RWPE1 (cell line): ENCODE results near the gene BIRC5.
"Not testable (repeated sequence)": the region's sequence is repeated elsewhere in the genome, so short reads cannot be mapped to it uniquely, and the experiment has no call there.

Experiments used
- CTCF ChIA-PET: fragments of 350-600 bp; sonication (Branson Sonifier 250); formaldehyde crosslinking; extraction: SDS; loops from one replicate; lab custom pipeline; 2021; lab: Yijun Ruan, JAX
- POLR2A ChIA-PET: fragments of 400-600 bp; formaldehyde crosslinking; extraction: SDS; loops from one replicate; lab custom pipeline; 2020; ENCODE audit warnings: antibody characterized with exemption; ENCODE audit not compliant: low non-redundant PET; lab: Yijun Ruan, JAX
- DNase-seq: peaks from one replicate; pipeline ENCODE4 v3.0.0; 2012; ENCODE audit warnings: low spot score
- H3K27ac ChIP-seq: fragments of 450-650 bp; 2 replicates; pipeline ENCODE4 v1.5.1; 2017
- TF ChIP-seq, protein P1 (sequence below): fragments of 450-650 bp; conservative IDR thresholded peaks from 2 replicates; pipeline ENCODE4 v1.5.1; 2017; ENCODE audit warnings: low read depth, mild to moderate bottlenecking

The BIRC5 gene

GRCh38 chr17:78170692-78171590 lies 43.1 kb upstream of the BIRC5 start:
- H3K27ac ChIP-seq: peak overlapping the region; percentile 67
- DNase-seq: no peak
- TF ChIP-seq, protein P1, sequence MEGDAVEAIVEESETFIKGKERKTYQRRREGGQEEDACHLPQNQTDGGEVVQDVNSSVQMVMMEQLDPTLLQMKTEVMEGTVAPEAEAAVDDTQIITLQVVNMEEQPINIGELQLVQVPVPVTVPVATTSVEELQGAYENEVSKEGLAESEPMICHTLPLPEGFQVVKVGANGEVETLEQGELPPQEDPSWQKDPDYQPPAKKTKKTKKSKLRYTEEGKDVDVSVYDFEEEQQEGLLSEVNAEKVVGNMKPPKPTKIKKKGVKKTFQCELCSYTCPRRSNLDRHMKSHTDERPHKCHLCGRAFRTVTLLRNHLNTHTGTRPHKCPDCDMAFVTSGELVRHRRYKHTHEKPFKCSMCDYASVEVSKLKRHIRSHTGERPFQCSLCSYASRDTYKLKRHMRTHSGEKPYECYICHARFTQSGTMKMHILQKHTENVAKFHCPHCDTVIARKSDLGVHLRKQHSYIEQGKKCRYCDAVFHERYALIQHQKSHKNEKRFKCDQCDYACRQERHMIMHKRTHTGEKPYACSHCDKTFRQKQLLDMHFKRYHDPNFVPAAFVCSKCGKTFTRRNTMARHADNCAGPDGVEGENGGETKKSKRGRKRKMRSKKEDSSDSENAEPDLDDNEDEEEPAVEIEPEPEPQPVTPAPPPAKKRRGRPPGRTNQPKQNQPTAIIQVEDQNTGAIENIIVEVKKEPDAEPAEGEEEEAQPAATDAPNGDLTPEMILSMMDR: no peak
- ChIA-PET POLR2A (interaction anchor here (0.7 kb wide), 1 partner anchor 29 kb away, joined by 16 read pairs; no protein-coding TSS in a partner anchor), CTCF (no interaction called here)

GRCh38 chr17:78171591-78172248 lies 42.3 kb upstream of the BIRC5 start:
- ChIA-PET CTCF (interaction anchor here (0.7 kb wide), 1 partner anchor 129 kb away, joined by 3 read pairs; no protein-coding TSS in a partner anchor), POLR2A (interaction anchor here (0.7 kb wide), 1 partner anchor 30 kb away, joined by 16 read pairs; no protein-coding TSS in a partner anchor)
- not testable (repeated sequence) for DNase-seq
- peak overlapping the region; percentile 67 for H3K27ac ChIP-seq

DNA sequence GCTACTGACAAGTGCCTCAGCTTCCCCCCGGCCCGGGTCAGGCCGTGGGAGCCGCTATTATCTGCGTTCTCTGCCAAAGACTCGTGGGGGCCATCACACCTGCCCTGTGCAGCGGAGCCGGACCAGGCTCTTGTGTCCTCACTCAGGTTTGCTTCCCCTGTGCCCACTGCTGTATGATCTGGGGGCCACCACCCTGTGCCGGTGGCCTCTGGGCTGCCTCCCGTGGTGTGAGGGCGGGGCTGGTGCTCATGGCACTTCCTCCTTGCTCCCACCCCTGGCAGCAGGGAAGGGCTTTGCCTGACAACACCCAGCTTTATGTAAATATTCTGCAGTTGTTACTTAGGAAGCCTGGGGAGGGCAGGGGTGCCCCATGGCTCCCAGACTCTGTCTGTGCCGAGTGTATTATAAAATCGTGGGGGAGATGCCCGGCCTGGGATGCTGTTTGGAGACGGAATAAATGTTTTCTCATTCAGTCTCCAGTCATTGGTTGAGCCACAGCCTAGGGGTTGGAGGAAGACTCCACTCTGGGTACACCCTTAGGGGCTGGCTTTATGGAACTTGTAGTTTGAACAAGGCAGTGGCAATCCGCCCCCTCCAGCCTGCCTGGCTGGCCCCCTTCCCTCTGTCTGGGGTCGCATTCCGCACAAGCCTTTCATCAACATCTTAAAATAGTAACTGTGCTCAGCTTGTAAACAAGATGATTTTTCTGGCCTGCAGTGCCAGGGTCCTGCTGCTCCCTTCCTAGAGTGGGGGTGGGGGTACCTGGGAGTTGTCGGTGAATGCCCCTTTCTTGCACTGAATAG lies 41.6 kb upstream of the BIRC5 start:
- H3K27ac ChIP-seq: peak overlapping the region; percentile 67
- DNase-seq: no peak
- TF ChIP-seq, protein P1: no peak
- ChIA-PET CTCF (interaction anchor here (0.6 to 0.8 kb wide), 4 partner anchors 13 to 1787 kb away, joined by 3 to 4 read pairs (median 3); no protein-coding TSS in a partner anchor), POLR2A (no interaction called here)

- H3K27ac ChIP-seq: peak overlapping the region; percentile 67
These were observed 40.8 kb upstream of the BIRC5 start for GRCh38 chr17:78173097-78173715.

DNA sequence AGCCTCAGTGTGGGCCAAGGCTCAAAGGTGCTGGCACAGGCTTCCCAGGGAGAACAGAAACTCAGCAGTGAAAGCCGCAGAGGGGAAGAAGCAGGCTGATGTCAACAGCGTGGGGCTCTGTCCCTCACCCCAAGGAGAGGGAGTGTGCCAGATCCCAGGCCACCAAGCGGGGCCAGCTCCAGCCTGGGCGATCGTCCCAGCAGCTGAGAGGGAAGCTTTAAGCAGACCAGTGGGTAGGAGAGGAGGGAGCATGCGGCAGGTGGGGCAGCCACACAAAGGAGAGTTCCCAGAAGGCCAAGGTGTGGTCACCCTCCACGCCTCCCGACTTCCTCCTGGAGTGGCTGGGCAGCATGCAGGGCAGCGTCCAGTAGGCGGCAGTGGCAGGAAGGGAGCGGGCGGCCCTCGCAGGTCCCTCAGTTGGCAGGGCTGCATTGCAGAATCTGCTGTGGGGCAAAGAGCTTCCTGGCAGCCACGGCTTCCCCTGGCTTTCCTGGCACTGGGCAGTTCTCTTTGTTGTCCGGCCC lies 39.6 kb upstream of the BIRC5 start:
- H3K27ac ChIP-seq: peak overlapping the region; percentile 67
- DNase-seq: no peak
- POLR2A ChIA-PET: no interaction called here
- CTCF ChIA-PET: interaction anchor here (0.6 to 0.7 kb wide), 2 partner anchors 89 to 97 kb away, joined by 3 read pairs; no protein-coding TSS in a partner anchor
- TF ChIP-seq, protein P1: no peak

More at GRCh38 chr17:78173097-78173715, 40.8 kb upstream of the BIRC5 start:
- POLR2A ChIA-PET: no interaction called here
- DNase-seq: no peak
- TF ChIP-seq, protein P1: no peak
- CTCF ChIA-PET: interaction anchor here (0.6 to 0.8 kb wide), 2 partner anchors 47 to 1788 kb away, joined by 3 to 4 read pairs; no protein-coding TSS in a partner anchor
